Type B pancreatic cell (in vitro differentiated cells): ENCODE measurements around the gene WDR4. TPM values are rescaled to one million over a fixed set of nuclear protein-coding genes. Genes with fewer than 3 reads are reported as not detected.
A peak's percentile ranks its signal among the peaks of the same experiment; 100 is the strongest.

ENCODE experiments used
- DNase-seq: peaks from one replicate; pipeline ENCODE4 v3.0.0; 2021; ENCODE audit warnings: mixed read lengths; ENCODE audit not compliant: unreplicated experiment; ENCODE audit errors: extremely low spot score
- H3K27ac Mint-ChIP-seq: 2 replicates; pipeline ENCODE4 v1.8.0; 2021; ENCODE audit warnings: mild to moderate bottlenecking, mixed read lengths
- H3K27me3 Mint-ChIP-seq: 2 replicates; pipeline ENCODE4 v1.8.0; 2021; ENCODE audit warnings: mixed read lengths
- H3K36me3 Mint-ChIP-seq: 2 replicates; pipeline ENCODE4 v1.8.0; 2021; ENCODE audit warnings: mixed read lengths
- H3K4me1 Mint-ChIP-seq: one replicate; pipeline ENCODE4 v1.8.0; 2021; ENCODE audit warnings: mixed read lengths; ENCODE audit not compliant: unreplicated experiment
- H3K4me3 Mint-ChIP-seq: 2 replicates; pipeline ENCODE4 v1.8.0; 2021; ENCODE audit warnings: mild to moderate bottlenecking, mixed read lengths
- H3K9me3 Mint-ChIP-seq: 2 replicates; pipeline ENCODE4 v1.8.0; 2021; ENCODE audit warnings: mixed read lengths
- total RNA-seq: library from RNA; stranded (reverse); gene quantifications from 2 replicates; pipeline ENCODE4 v1.2.1, GENCODE V29; 2021; ENCODE audit warnings: low replicate concordance
- TF ChIP-seq, protein P1 (sequence below): fragments of 200-600 bp; sonication (generic); conservative IDR thresholded peaks from 2 replicates; pipeline ENCODE4 v1.5.0; 2021; ENCODE audit warnings: antibody characterized with exemption, mild to moderate bottlenecking

WDR4 gene
- total RNA-seq, 1 donor from 2014 or later, result 25.6 TPM

- TF ChIP-seq, protein P1, sequence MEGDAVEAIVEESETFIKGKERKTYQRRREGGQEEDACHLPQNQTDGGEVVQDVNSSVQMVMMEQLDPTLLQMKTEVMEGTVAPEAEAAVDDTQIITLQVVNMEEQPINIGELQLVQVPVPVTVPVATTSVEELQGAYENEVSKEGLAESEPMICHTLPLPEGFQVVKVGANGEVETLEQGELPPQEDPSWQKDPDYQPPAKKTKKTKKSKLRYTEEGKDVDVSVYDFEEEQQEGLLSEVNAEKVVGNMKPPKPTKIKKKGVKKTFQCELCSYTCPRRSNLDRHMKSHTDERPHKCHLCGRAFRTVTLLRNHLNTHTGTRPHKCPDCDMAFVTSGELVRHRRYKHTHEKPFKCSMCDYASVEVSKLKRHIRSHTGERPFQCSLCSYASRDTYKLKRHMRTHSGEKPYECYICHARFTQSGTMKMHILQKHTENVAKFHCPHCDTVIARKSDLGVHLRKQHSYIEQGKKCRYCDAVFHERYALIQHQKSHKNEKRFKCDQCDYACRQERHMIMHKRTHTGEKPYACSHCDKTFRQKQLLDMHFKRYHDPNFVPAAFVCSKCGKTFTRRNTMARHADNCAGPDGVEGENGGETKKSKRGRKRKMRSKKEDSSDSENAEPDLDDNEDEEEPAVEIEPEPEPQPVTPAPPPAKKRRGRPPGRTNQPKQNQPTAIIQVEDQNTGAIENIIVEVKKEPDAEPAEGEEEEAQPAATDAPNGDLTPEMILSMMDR, result peak; percentile 18
- Mint-ChIP-seq H3K4me3 (no peak overlapping the region), H3K9me3 (no peaks in the 10 kb centered on the region), H3K27ac (no peak overlapping the region), H3K27me3 (no peaks in the 10 kb centered on the region), H3K4me1 (peaks cover 5% of the 10 kb centered on the region), H3K36me3 (peaks cover 3% of the 10 kb centered on the region)
- no peak for DNase-seq
These were observed 16.4 kb downstream of the WDR4 start for GRCh38 chr21:42862774-42863503.

GRCh38 chr21:42861848-42862400, 17.4 kb downstream of the WDR4 start:
- no peak overlapping the region for H3K27ac Mint-ChIP-seq
- H3K27me3 Mint-ChIP-seq, result no peaks in the 10 kb centered on the region
- TF ChIP-seq, protein P1, result no peak
- H3K4me1 Mint-ChIP-seq, result peaks cover 5% of the 10 kb centered on the region
- no peaks in the 10 kb centered on the region for H3K9me3 Mint-ChIP-seq
- peaks cover 3% of the 10 kb centered on the region for H3K36me3 Mint-ChIP-seq
- no peak for DNase-seq
- no peak overlapping the region for H3K4me3 Mint-ChIP-seq

- Mint-ChIP-seq H3K27ac (no peak overlapping the region), H3K36me3 (peaks cover 7% of the 10 kb centered on the region), H3K4me1 (peaks cover 5% of the 10 kb centered on the region), H3K4me3 (no peak overlapping the region), H3K27me3 (no peaks in the 10 kb centered on the region), H3K9me3 (no peaks in the 10 kb centered on the region)
- TF ChIP-seq, protein P1, result no peak
- no peak for DNase-seq
These were observed 18.0 kb downstream of the WDR4 start for GRCh38 chr21:42861311-42861847.

GRCh38 chr21:42860345-42860744, 19.0 kb downstream of the WDR4 start:
- Mint-ChIP-seq H3K27me3 (no peaks in the 10 kb centered on the region), H3K4me3 (no peak overlapping the region), H3K4me1 (peaks cover 5% of the 10 kb centered on the region), H3K27ac (no peak overlapping the region), H3K9me3 (no peaks in the 10 kb centered on the region), H3K36me3 (peaks cover 7% of the 10 kb centered on the region)
- TF ChIP-seq, protein P1, result no peak
- no peak for DNase-seq

- H3K4me1 Mint-ChIP-seq, result peaks cover 5% of the 10 kb centered on the region
- H3K4me3 Mint-ChIP-seq, result no peak overlapping the region
- no peaks in the 10 kb centered on the region for H3K9me3 Mint-ChIP-seq
- DNase-seq, result no peak
- TF ChIP-seq, protein P1, result no peak
- H3K27ac Mint-ChIP-seq, result no peak overlapping the region
- no peaks in the 10 kb centered on the region for H3K27me3 Mint-ChIP-seq
- H3K36me3 Mint-ChIP-seq, result peaks cover 7% of the 10 kb centered on the region
These were observed 19.5 kb downstream of the WDR4 start for GRCh38 chr21:42859891-42860230.
